ENCODE measurements around the gene CACNA2D1. TPM values are rescaled to one million over a fixed set of nuclear protein-coding genes. Genes with fewer than 3 reads are reported as not detected.
"Not testable (repeated sequence)": the region's sequence is repeated elsewhere in the genome, so short reads cannot be mapped to it uniquely, and the experiment has no call there.

Gene CACNA2D1
- polyA plus RNA-seq, 2 of the 4 experiments (the other 2 are of a cell fraction): 18.0 to 32.9 TPM

DNA sequence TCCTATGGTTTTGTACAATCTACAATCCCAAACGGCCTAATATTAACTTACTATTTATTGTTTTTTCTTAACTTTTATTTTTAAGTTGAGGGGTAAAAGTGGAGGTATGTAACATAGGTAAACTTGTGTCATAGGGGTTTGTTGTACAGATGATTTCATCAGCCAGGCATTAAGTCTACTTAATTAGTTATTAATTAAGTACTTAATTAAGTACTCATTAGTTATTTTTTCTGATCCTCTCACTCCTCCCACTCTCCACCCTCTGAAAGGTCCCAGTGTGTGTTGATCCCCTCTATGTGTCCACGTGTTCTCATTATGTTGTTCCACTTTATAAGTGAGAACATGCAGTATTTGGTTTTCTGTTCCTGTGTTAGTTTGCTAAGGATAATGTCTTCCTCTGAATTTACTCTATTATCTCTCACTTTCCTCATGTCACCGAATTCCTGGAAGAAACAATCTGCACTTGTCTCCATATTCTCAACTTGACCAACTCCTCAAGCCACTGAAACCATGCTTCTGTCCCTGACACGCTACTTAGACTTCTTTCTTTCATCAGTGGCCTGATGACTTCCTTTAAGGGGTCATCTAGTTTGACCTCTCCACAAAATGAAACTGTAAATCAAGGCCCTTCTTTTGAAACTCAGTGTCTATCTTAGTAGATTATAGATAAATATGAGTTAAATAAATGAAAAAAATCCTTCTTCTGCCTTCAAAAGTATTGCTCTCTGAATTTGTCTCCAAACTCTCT lies 9.1 kb downstream of the CACNA2D1 start (continued):
- TF ChIP-seq USF2 (IDR thresholded peaks at IDR 0.05): no peak
- TF ChIP-seq JUNB (IDR thresholded peaks at IDR 0.05): no peak
- TF ChIP-seq, protein P1, sequence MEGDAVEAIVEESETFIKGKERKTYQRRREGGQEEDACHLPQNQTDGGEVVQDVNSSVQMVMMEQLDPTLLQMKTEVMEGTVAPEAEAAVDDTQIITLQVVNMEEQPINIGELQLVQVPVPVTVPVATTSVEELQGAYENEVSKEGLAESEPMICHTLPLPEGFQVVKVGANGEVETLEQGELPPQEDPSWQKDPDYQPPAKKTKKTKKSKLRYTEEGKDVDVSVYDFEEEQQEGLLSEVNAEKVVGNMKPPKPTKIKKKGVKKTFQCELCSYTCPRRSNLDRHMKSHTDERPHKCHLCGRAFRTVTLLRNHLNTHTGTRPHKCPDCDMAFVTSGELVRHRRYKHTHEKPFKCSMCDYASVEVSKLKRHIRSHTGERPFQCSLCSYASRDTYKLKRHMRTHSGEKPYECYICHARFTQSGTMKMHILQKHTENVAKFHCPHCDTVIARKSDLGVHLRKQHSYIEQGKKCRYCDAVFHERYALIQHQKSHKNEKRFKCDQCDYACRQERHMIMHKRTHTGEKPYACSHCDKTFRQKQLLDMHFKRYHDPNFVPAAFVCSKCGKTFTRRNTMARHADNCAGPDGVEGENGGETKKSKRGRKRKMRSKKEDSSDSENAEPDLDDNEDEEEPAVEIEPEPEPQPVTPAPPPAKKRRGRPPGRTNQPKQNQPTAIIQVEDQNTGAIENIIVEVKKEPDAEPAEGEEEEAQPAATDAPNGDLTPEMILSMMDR (IDR thresholded peaks at IDR 0.05): no peak

- CTCF ChIA-PET: no interaction called here
- no peak for TF ChIP-seq CBX8 (IDR thresholded peaks at IDR 0.05)
- TF ChIP-seq TFCP2L1 (CRISPR knock-in tag; IDR thresholded peaks at IDR 0.05): no peak
- TF ChIP-seq CHD4 (IDR thresholded peaks at IDR 0.05; ENCODE audit: borderline replicate concordance): no peak
- TF ChIP-seq MAFK (IDR thresholded peaks at IDR 0.05; ENCODE audit: partially characterized antibody): no peak
- no peak for TF ChIP-seq KDM5A (IDR thresholded peaks at IDR 0.05)
- no peak for TF ChIP-seq RCOR1 (IDR thresholded peaks at IDR 0.05; ENCODE audit: low read depth, low read length)
- TF ChIP-seq FOSB (CRISPR knock-in tag; IDR thresholded peaks at IDR 0.05): no peak
- no peak for TF ChIP-seq CHD2 (IDR thresholded peaks at IDR 0.05; ENCODE audit: low read length, partially characterized antibody)
- no peak for TF ChIP-seq HOXA7 (CRISPR knock-in tag; IDR thresholded peaks at IDR 0.05)
- TF ChIP-seq, protein P2, sequence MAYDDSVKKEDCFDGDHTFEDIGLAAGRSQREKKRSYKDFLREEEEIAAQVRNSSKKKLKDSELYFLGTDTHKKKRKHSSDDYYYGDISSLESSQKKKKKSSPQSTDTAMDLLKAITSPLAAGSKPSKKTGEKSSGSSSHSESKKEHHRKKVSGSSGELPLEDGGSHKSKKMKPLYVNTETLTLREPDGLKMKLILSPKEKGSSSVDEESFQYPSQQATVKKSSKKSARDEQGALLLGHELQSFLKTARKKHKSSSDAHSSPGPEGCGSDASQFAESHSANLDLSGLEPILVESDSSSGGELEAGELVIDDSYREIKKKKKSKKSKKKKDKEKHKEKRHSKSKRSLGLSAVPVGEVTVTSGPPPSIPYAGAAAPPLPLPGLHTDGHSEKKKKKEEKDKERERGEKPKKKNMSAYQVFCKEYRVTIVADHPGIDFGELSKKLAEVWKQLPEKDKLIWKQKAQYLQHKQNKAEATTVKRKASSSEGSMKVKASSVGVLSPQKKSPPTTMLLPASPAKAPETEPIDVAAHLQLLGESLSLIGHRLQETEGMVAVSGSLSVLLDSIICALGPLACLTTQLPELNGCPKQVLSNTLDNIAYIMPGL (CRISPR knock-in tag; IDR thresholded peaks at IDR 0.05; ENCODE audit: borderline replicate concordance): no peak
- no peak for TF ChIP-seq SMC3 (IDR thresholded peaks at IDR 0.05)
- TF ChIP-seq, protein P3, sequence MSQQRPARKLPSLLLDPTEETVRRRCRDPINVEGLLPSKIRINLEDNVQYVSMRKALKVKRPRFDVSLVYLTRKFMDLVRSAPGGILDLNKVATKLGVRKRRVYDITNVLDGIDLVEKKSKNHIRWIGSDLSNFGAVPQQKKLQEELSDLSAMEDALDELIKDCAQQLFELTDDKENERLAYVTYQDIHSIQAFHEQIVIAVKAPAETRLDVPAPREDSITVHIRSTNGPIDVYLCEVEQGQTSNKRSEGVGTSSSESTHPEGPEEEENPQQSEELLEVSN (IDR thresholded peaks at IDR 0.05; ENCODE audit: borderline replicate concordance, low read depth): no peak
- TF ChIP-seq ESRRA (IDR thresholded peaks at IDR 0.05; ENCODE audit: borderline replicate concordance, low read length): no peak
- TF ChIP-seq RAD21 (conservative IDR thresholded peaks at IDR 0.05 in 1 of 2, IDR thresholded peaks at IDR 0.05 in 1 of 2): no peak
- Histone ChIP-seq H3K27ac (no peak overlapping the region), H3K4me1 (peaks cover 17% of the 10 kb centered on the region), H3K4me3 (no peak overlapping the region), H3K9me3 (no peaks in the 10 kb centered on the region), H3K4me2 (no peak overlapping the region)
- WGBS (ENCODE audit: missing lambda C conversion rate): 94% methylated on average over 1 of the region's 1 CpG
- DNase-seq (ENCODE audit: low read depth in 1 of 2, low spot score in 1 of 2) (no peak), FAIRE-seq (no peak), ATAC-seq (no peak)
- POLR2A ChIA-PET: no interaction called here
Measured at GRCh38 chr7:82433507-82433906, 10.1 kb downstream of the CACNA2D1 start.

- H3K9me3 ChIP-seq; DNase-seq (ENCODE audit: low read depth in 1 of 2, low spot score in 1 of 2); H3K4me3 ChIP-seq; POLR2A ChIA-PET; H3K27ac ChIP-seq; H3K4me2 ChIP-seq; ATAC-seq; FAIRE-seq; CTCF ChIA-PET: not testable (repeated sequence)
- peaks cover 13% of the 10 kb centered on the region for H3K4me1 ChIP-seq
- 96% methylated on average over 8 of the region's 9 CpGs for WGBS (ENCODE audit: missing lambda C conversion rate)
Measured at GRCh38 chr7:82432743-82433142, 10.8 kb downstream of the CACNA2D1 start.
